Adipocyte (in vitro differentiated cells): Measurements from ENCODE around the gene ZNF728.
A peak's percentile ranks its signal among the peaks of the same experiment; 100 is the strongest.
"Not testable (repeated sequence)": the region's sequence is repeated elsewhere in the genome, so short reads cannot be mapped to it uniquely, and the experiment has no call there.

ENCODE experiments used
- DNase-seq: peaks from one replicate; pipeline ENCODE4 v3.0.0-alpha.2; 2015; ENCODE audit warnings: low read depth
- H3K27me3 ChIP-seq: replicated peaks from 2 replicates; pipeline ENCODE4 v1.7.0; 2013; ENCODE audit warnings: mild to moderate bottlenecking, low read length, moderate library complexity; ENCODE audit not compliant: control insufficient read depth, insufficient read depth
- H3K36me3 ChIP-seq: 2 replicates; pipeline ENCODE4 v1.7.0; 2013; ENCODE audit warnings: low read length, mild to moderate bottlenecking, moderate library complexity; ENCODE audit not compliant: control insufficient read depth, insufficient read depth, severe bottlenecking
- H3K4me1 ChIP-seq: 2 replicates; pipeline ENCODE4 v1.7.0; 2013; ENCODE audit warnings: mild to moderate bottlenecking, low read length, moderate library complexity; ENCODE audit not compliant: control insufficient read depth, insufficient read depth
- H3K4me3 ChIP-seq: 2 replicates; pipeline ENCODE4 v1.7.0; 2013; ENCODE audit warnings: mild to moderate bottlenecking, low read length, moderate library complexity
- H3K9ac ChIP-seq: 2 replicates; pipeline ENCODE4 v1.7.0; 2013; ENCODE audit warnings: mild to moderate bottlenecking, low read length, moderate library complexity
- H3K9me3 ChIP-seq: 2 replicates; pipeline ENCODE4 v1.7.0; 2013; ENCODE audit warnings: mild to moderate bottlenecking, low read length, moderate library complexity; ENCODE audit not compliant: control insufficient read depth

ZNF728 gene

GRCh38 chr19:23002690-23003422 lies at the start of gene ZNF728:
Gene ZNF728 (minus strand): TSS chr19:23003176. CDS start chr19:23003030, 146 bp downstream.
- H3K4me3 ChIP-seq: peak within 1 kb of the TSS; percentile 37
- no peak for DNase-seq
- no peaks in the 10 kb centered on the region for H3K36me3 ChIP-seq
- H3K9me3 ChIP-seq: peaks cover 8% of the 10 kb centered on the region
- no peak within 1 kb of the TSS for H3K9ac ChIP-seq
- H3K4me1 ChIP-seq: no peaks in the 10 kb centered on the region
- H3K27me3 ChIP-seq: no peaks in the 10 kb centered on the region

DNA sequence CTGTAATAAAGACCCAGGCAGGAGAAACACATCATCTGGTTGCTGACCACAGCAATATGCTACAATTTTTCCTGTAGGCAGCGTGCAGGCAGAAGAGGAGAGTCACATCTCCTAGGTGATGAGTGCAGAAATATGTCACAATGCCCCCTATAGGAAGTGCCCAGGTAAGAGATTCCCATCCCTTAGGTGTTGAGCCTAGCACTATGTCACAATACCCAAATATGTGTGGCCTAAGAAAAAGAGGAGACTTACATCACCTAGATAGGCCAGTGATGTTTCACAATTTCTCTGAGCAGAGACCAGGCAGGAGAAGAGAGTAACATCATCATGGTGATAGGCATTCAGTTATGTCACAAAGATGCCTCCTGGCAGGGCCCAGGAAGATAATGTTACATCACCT lies 49.4 kb upstream of the ZNF728 start:
- peaks cover 23% of the 10 kb centered on the region for H3K9me3 ChIP-seq
- DNase-seq: no peak
- H3K27me3 ChIP-seq: no peaks in the 10 kb centered on the region
- no peaks in the 10 kb centered on the region for H3K4me1 ChIP-seq
- H3K36me3 ChIP-seq: no peaks in the 10 kb centered on the region
- H3K9ac ChIP-seq: no peak overlapping the region
- no peak overlapping the region for H3K4me3 ChIP-seq

GRCh38 chr19:23049256-23049655 lies 46.3 kb upstream of the ZNF728 start:
- Histone ChIP-seq H3K9ac (no peak overlapping the region), H3K4me1 (no peaks in the 10 kb centered on the region), H3K27me3 (no peaks in the 10 kb centered on the region), H3K4me3 (no peak overlapping the region), H3K36me3 (no peaks in the 10 kb centered on the region), H3K9me3 (peaks cover 16% of the 10 kb centered on the region)
- DNase-seq: no peak

DNA sequence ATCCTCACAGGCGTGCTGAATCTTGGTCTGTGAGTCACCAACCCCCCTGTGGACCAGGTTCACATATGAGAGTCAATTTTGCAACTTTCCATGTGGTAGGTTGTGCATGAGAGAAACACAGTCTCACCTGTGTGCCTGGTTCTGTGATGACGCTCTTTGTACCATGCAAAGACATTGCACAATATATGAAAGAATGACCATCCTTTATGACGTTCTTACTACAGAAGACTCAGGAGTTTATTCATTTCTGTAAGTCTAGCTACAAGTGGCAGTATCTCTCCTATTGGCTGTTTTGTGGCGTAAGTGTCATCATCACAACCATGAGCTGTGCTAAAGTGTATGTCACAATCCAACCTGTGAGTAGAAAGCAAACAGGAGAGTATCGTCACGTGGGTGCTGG lies 43.8 kb upstream of the ZNF728 start:
- Histone ChIP-seq H3K9me3 (peaks cover 10% of the 10 kb centered on the region), H3K9ac (no peak overlapping the region)

GRCh38 chr19:23033721-23034120 lies 30.7 kb upstream of the ZNF728 start:
- no peak for DNase-seq
- no peaks in the 10 kb centered on the region for H3K4me1 ChIP-seq
- H3K9me3 ChIP-seq: peaks cover 7% of the 10 kb centered on the region
- H3K36me3 ChIP-seq: no peaks in the 10 kb centered on the region
- no peak overlapping the region for H3K9ac ChIP-seq
- H3K4me3 ChIP-seq: no peak overlapping the region
- H3K27me3 ChIP-seq: no peaks in the 10 kb centered on the region

More for the DNA sequence above, 43.8 kb upstream of the ZNF728 start:
- no peak overlapping the region for H3K4me3 ChIP-seq
- no peaks in the 10 kb centered on the region for H3K4me1 ChIP-seq
- no peak for DNase-seq
- H3K27me3 ChIP-seq: no peaks in the 10 kb centered on the region
- H3K36me3 ChIP-seq: no peaks in the 10 kb centered on the region

DNA sequence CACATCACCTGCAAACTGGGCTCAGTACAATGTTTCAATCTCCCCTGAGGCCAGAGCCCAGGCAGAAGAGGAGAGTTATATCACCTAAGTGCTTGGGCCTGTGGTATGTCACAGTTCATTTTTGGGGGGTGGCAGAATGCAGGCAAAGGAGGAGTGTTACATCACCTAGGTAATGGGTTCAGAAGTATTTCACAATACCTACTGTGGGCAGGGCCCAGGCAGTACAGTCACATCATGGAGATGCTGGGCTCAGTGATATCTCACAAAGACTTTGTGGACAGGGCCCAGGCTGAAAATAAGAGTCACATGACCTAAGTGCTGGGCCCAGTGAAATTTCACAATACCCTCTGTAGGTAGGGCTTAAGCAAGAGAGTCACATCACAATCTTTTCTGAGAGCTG lies 12.7 kb upstream of the ZNF728 start:
- no peak for DNase-seq
- Histone ChIP-seq H3K9me3 (peaks cover 4% of the 10 kb centered on the region), H3K27me3 (no peaks in the 10 kb centered on the region), H3K9ac (no peak overlapping the region), H3K4me3 (no peak overlapping the region), H3K4me1 (no peaks in the 10 kb centered on the region), H3K36me3 (no peaks in the 10 kb centered on the region)

GRCh38 chr19:22994957-22995356 lies 8.0 kb downstream of the ZNF728 start:
- peaks cover 27% of the 10 kb centered on the region for H3K9me3 ChIP-seq
- not testable (repeated sequence) for H3K27me3 ChIP-seq, H3K36me3 ChIP-seq, H3K4me1 ChIP-seq, DNase-seq, H3K4me3 ChIP-seq, H3K9ac ChIP-seq

- Histone ChIP-seq H3K36me3 (no peaks in the 10 kb centered on the region), H3K27me3 (no peaks in the 10 kb centered on the region), H3K4me3 (peak overlapping the region; percentile 35), H3K9ac (no peak overlapping the region), H3K9me3 (peaks cover 88% of the 10 kb centered on the region), H3K4me1 (no peaks in the 10 kb centered on the region)
- no peak for DNase-seq
Measured at GRCh38 chr19:22976248-22976647, 26.7 kb downstream of the ZNF728 start.

- not testable (repeated sequence) for H3K27me3 ChIP-seq, H3K36me3 ChIP-seq, H3K4me1 ChIP-seq, H3K9ac ChIP-seq, DNase-seq
- peaks cover 88% of the 10 kb centered on the region for H3K9me3 ChIP-seq
- peak overlapping the region; percentile 31 for H3K4me3 ChIP-seq
Measured at GRCh38 chr19:22975546-22976136, 27.3 kb downstream of the ZNF728 start.

DNA sequence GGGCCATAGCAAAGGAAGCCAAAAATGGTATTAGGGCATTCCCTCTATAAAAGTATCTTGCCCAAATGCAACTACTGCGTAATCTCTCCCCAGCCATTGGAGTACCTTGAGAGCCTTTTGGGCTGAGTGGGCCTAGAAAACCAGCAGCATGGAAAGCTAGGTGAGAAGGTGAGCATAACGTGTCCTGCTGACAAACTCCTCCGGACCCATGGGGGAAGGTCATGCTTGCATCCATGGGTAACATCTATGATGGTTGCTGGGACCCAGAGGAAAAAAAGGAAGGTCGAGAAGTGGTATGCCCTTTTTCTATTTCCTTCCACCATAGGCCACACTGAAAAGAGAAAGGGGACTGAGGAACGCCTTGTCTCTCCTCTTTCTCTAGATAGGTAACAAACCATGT lies 57.4 kb downstream of the ZNF728 start:
- H3K9ac ChIP-seq: no peak overlapping the region
- peaks cover 54% of the 10 kb centered on the region for H3K9me3 ChIP-seq
- peak; percentile 12 for DNase-seq
- peak overlapping the region; percentile 1 for H3K4me3 ChIP-seq
- no peaks in the 10 kb centered on the region for H3K36me3 ChIP-seq
- no peaks in the 10 kb centered on the region for H3K4me1 ChIP-seq
- no peaks in the 10 kb centered on the region for H3K27me3 ChIP-seq

DNA sequence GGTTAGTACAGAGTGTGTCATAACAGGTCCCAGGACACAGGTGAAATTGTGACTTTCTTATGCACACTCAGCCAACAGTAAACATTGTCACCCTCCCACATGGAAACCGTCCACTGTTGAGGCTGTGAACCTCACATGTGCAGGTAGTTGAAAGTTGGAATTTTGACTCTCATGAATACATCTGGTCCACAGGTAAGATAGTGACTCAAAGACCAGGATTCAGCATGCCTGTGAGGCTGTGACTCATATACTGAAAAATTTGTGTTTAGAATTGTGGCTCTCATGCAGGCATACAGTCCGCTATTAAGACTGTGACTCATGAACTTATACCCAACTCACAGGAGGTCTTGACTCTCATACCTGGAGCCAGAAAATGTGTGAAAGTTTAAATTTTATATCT lies 67.8 kb downstream of the ZNF728 start:
- no peaks in the 10 kb centered on the region for H3K4me1 ChIP-seq
- no peak overlapping the region for H3K9ac ChIP-seq
- H3K4me3 ChIP-seq: no peak overlapping the region
- no peak for DNase-seq
- peaks cover 7% of the 10 kb centered on the region for H3K9me3 ChIP-seq
- no peaks in the 10 kb centered on the region for H3K27me3 ChIP-seq
- H3K36me3 ChIP-seq: no peaks in the 10 kb centered on the region
